ENCODE data around the gene NUP42.

GRCh38 chr7:23207884-23208283 lies 26.0 kb downstream of the NUP42 start:
- TF ChIP-seq POLR2AphosphoS5 (IDR thresholded peaks at IDR 0.05; ENCODE audit: low read depth, low read length) (no peak), POLR2A (IDR thresholded peaks at IDR 0.05; ENCODE audit: low read depth, low read length) (no peak), TAF1 (IDR thresholded peaks at IDR 0.05; ENCODE audit: borderline replicate concordance, low read depth, low read length) (no peak)
